Fibroblast of lung (primary cell): ENCODE results near the gene MADCAM1. TPM values are rescaled to one million over a fixed set of nuclear protein-coding genes. Genes with fewer than 3 reads are reported as not detected.

Source experiments
- DNase-seq, 2 donors: peaks; one replicate each; pipeline versions ENCODE4 v3.0.0 to v3.0.0-alpha.2; 2010; ENCODE audit warnings: low read depth in 2 of 2
- H2AFZ ChIP-seq: 2 replicates; pipeline ENCODE4 v1.5.1; 2012; ENCODE audit warnings: low read length, control low read depth, inconsistent platforms
- H3K27ac ChIP-seq: 2 replicates; pipeline ENCODE4 v1.5.1; 2011; ENCODE audit warnings: low read length, control low read depth; ENCODE audit not compliant: insufficient read depth
- H3K27me3 ChIP-seq: 2 replicates; pipeline ENCODE4 v1.5.1; 2011; ENCODE audit warnings: mild to moderate bottlenecking, low read length; ENCODE audit not compliant: control insufficient read depth, insufficient read depth
- H3K36me3 ChIP-seq: 2 replicates; pipeline ENCODE4 v1.5.1; 2011; ENCODE audit warnings: low read length; ENCODE audit not compliant: control insufficient read depth, insufficient read depth
- H3K4me1 ChIP-seq: 2 replicates; pipeline ENCODE4 v1.5.1; 2011; ENCODE audit warnings: low read length; ENCODE audit not compliant: control insufficient read depth, insufficient read depth; ENCODE audit errors: extremely low read depth
- H3K4me2 ChIP-seq: 2 replicates; pipeline ENCODE4 v1.5.1; 2011; ENCODE audit warnings: low read length, control low read depth; ENCODE audit not compliant: insufficient read depth; ENCODE audit errors: extremely low read depth
- H3K4me3 ChIP-seq, 4 experiments: fragments of 200-600 bp in 1 of 4; sonication (generic) in 1 of 4; replicated peaks in 1 of 4; 2 replicates each; pipeline ENCODE4 v1.5.1; 2011 to 2016; ENCODE audit warnings: low read length in 4 of 4, low read depth in 3 of 4, mild to moderate bottlenecking in 3 of 4, control low read depth in 2 of 4, inconsistent platforms in 1 of 4, mixed read lengths in 1 of 4; ENCODE audit not compliant: insufficient read depth in 1 of 4; ENCODE audit errors: control extremely low read depth in 1 of 4
- H3K79me2 ChIP-seq: 2 replicates; pipeline ENCODE4 v1.5.1; 2012; ENCODE audit warnings: mild to moderate bottlenecking, low read length, inconsistent platforms; ENCODE audit not compliant: control insufficient read depth, insufficient read depth
- H3K9ac ChIP-seq: 2 replicates; pipeline ENCODE4 v1.5.1; 2011; ENCODE audit warnings: mild to moderate bottlenecking, low read length, control low read depth; ENCODE audit not compliant: insufficient read depth
- H3K9me3 ChIP-seq: 2 replicates; pipeline ENCODE4 v1.5.1; 2012; ENCODE audit warnings: low read depth, low read length; ENCODE audit not compliant: control insufficient read depth, insufficient read depth
- H4K20me1 ChIP-seq: 2 replicates; pipeline ENCODE4 v1.5.1; 2011; ENCODE audit warnings: low read length; ENCODE audit not compliant: control insufficient read depth, insufficient read depth; ENCODE audit errors: extremely low read depth
- CTCF ChIP-seq, 2 donors: IDR thresholded peaks in 1 of 2; conservative IDR thresholded peaks in 1 of 2; 1 replicate in 1 of 2; 2 replicates in 1 of 2; pipeline ENCODE4 v1.5.1; 2011 to 2012; ENCODE audit warnings: low read length in 2 of 2, control low read depth in 1 of 2, inconsistent platforms in 1 of 2, low read depth in 1 of 2, mild to moderate bottlenecking in 1 of 2
- EZH2 ChIP-seq: IDR thresholded peaks from 2 replicates; pipeline ENCODE4 v1.5.1; 2012; ENCODE audit warnings: low read length, control low read depth, mild to moderate bottlenecking; ENCODE audit errors: missing control alignments
- polyA plus RNA-seq, 2 donors: library from polyadenylated mRNA; depleted of rRNA in 1 of 2; stranded (reverse) in 1 of 2; unstranded in 1 of 2; fragments of >200 nt; gene quantifications; 2 replicates each; pipeline ENCODE4 v1.2.1, GENCODE V29; 2011 to 2012; ENCODE audit warnings: missing spikeins in 1 of 2
- total RNA-seq: library from RNA; depleted of rRNA; stranded (reverse); fragments of >200 nt; gene quantifications from 2 replicates; pipeline ENCODE4 v1.2.1, GENCODE V29; 2014

The MADCAM1 gene
- total and polyA plus RNA-seq, 2 donors (not counting 1 experiment from before 2014, with no cell fraction given): 0.17 TPM; not detected in 1

GRCh38 chr19:474126-475078 is 21.9 kb upstream of the MADCAM1 start:
- Histone ChIP-seq H2AFZ (no peak overlapping the region), H3K4me3 (no peak overlapping the region), H3K27me3 (no peaks in the 10 kb centered on the region), H3K4me2 (no peak overlapping the region), H4K20me1 (no peaks in the 10 kb centered on the region), H3K9ac (no peak overlapping the region), H3K4me1 (no peaks in the 10 kb centered on the region), H3K79me2 (no peaks in the 10 kb centered on the region), H3K36me3 (no peaks in the 10 kb centered on the region), H3K27ac (no peak overlapping the region), H3K9me3 (no peaks in the 10 kb centered on the region)
- DNase-seq: no peak
- TF ChIP-seq CTCF (conservative IDR thresholded peaks at IDR 0.05 in 1 of 2, IDR thresholded peaks at IDR 0.05 in 1 of 2; ENCODE audit: low read depth in 1 of 2, low read length in 2 of 2) (no peak), EZH2 (no peak)

DNA sequence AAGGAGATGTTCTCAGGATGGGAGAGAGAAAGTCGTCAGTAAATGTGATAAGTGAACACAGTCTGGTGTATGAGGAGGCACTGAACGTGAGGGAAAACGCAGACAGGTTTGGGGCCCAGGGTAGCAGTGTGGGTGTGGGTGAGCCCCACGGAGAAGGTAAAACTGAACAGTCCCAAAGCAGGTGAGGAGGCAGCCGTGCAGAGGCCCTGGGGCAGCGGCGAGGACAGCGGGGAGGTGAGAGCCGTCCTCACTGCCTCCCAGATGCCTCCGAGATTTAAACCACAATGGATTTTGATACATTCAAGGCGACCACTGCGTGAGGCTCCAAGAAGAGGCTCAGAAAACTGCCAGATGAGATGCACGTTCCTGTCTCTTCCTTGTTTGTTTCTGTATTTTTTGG is 20.9 kb upstream of the MADCAM1 start:
- Histone ChIP-seq H3K4me3 (no peak overlapping the region), H3K27ac (no peak overlapping the region), H3K9me3 (no peaks in the 10 kb centered on the region), H3K4me1 (no peaks in the 10 kb centered on the region), H2AFZ (no peak overlapping the region), H3K36me3 (no peaks in the 10 kb centered on the region), H3K4me2 (no peak overlapping the region), H3K27me3 (no peaks in the 10 kb centered on the region), H3K9ac (no peak overlapping the region), H3K79me2 (no peaks in the 10 kb centered on the region), H4K20me1 (no peaks in the 10 kb centered on the region)
- TF ChIP-seq EZH2: no peak
- no peak for TF ChIP-seq CTCF (conservative IDR thresholded peaks at IDR 0.05 in 1 of 2, IDR thresholded peaks at IDR 0.05 in 1 of 2; ENCODE audit: low read depth in 1 of 2, low read length in 2 of 2)
- DNase-seq: no peak

DNA sequence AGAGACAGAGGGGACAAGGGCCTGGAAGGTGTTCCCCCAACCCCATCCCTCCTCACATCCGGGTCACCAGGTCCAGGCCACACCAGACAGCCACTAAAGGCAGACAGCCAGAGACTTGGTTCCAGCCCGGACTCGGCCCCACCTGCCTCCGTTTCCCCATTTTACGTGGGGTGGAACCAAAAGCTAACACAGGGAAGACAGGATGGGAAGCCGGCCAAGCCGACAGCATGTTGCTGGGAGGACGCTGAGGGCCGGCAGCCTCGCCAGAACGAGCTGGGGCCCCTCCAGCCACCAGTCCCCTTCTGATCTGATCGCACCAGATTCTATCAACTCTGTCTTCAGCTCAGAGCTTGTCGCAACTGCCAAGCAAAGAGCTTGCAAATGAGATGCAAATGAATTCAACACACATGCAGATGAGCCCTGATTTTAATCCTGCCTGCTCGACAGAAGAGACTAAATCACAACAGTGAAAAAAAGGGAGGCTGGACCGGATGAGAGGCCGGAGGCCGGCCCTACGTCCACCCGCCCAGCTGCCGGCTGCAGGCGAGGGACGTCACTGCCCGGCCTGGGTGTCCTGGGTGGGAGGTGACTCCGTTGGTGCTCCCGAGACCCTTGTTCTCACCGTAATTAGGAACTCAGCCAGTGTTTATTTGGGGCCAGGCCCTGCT is 17.9 kb upstream of the MADCAM1 start:
- no peaks in the 10 kb centered on the region for H4K20me1 ChIP-seq
- H3K9ac ChIP-seq: no peak overlapping the region
- no peak for DNase-seq
- H3K9me3 ChIP-seq: no peaks in the 10 kb centered on the region
- H2AFZ ChIP-seq: no peak overlapping the region
- H3K36me3 ChIP-seq: no peaks in the 10 kb centered on the region
- no peaks in the 10 kb centered on the region for H3K4me1 ChIP-seq
- no peak for TF ChIP-seq EZH2
- TF ChIP-seq CTCF (conservative IDR thresholded peaks at IDR 0.05 in 1 of 2, IDR thresholded peaks at IDR 0.05 in 1 of 2; ENCODE audit: low read depth in 1 of 2, low read length in 2 of 2): no peak
- H3K27ac ChIP-seq: no peak overlapping the region
- no peaks in the 10 kb centered on the region for H3K79me2 ChIP-seq
- no peak overlapping the region for H3K4me3 ChIP-seq
- no peak overlapping the region for H3K4me2 ChIP-seq
- H3K27me3 ChIP-seq: no peaks in the 10 kb centered on the region
